ENCODE results near the gene ST8SIA1.

The ST8SIA1 gene

DNA sequence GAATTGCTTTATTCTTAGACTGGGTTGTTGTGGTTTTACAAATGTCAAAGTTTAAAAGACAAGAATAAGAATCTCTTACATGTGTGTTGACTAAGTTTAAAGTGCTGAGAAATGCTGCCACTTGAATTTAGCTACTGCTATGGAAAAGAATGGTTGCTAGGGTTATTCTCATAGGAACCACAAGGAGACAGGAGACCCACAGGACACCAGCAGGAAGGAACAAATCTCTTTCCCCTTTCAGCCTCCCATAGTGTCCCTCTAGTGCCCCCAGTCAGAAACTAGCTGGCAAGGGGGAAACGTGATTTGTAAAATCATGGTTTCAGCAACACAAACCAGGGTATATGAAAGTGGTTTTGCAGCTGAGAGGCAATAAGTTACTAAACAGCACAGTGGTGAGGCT lies 102.7 kb downstream of the ST8SIA1 start:
- no peak for DNase-seq

DNA sequence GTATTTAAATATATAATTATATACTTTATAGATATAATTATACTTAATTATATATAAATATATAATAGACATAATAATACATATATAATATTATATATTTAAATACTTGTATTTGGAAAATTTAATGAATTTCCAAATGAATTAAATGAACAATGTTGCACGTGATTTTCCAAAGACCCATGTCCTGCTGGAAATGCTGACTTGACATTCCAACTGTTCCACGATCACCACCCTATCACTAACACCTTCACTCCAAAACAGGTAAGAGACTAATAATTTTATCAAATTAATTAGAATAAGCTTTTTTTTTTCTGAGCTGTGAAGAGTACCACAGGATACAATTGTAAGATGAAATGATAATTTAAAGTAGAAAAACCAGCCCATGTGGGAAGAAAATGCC lies 103.4 kb downstream of the ST8SIA1 start:
- DNase-seq = no peak

DNA sequence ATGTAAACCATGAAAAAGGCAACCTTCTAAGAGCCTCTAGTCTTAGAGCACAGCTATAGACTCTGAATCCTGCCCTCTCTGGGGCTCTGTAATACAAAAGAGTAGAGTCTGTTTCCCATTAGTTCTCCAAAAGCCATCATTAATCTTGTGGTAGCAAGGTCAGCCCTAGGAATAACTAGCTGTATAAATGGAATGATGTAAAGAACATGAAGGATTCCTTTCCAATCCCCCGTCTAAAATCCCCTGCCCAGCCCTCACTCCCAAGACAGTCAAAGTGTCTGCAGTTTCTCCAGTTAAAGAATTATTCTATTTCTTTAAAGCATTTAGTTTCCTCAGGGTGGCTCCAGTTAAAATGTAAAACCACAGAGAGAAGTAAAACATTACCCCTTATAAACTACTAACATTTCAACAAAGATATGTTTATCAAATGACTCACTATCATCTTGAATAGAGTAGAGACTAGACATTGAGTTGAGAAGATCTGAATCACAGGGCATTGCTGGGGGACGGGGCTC lies 104.2 kb downstream of the ST8SIA1 start:
- DNase-seq = no peak

DNA sequence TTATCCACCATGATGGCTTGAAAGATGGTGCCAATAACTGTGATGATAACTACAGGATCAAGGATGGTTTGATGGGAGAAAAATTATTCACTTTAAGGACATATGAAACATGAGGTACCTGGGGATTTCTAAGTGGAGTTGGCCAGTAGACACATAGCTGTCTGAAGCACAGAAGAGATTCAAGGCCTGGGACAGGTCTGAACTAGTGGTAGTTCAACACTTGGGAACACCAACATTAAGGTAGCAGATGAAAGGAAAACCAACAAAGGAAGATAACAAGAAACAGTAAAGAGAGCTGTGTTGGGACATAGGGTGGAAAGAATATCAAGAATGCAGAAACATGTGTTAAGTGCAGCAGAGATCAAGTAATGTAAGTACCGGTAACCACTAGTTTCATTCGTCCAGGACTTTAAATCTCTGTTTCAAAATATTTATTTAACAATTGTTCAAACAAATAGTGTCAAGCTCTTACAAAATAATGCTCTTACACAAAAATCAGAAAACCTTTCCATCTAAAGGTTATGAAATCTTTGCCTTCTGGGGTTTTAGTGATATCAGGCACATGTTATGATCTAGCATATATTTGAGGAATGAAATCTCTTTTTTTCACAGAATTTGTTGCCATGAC lies 104.7 kb downstream of the ST8SIA1 start:
- no peak for DNase-seq

DNA sequence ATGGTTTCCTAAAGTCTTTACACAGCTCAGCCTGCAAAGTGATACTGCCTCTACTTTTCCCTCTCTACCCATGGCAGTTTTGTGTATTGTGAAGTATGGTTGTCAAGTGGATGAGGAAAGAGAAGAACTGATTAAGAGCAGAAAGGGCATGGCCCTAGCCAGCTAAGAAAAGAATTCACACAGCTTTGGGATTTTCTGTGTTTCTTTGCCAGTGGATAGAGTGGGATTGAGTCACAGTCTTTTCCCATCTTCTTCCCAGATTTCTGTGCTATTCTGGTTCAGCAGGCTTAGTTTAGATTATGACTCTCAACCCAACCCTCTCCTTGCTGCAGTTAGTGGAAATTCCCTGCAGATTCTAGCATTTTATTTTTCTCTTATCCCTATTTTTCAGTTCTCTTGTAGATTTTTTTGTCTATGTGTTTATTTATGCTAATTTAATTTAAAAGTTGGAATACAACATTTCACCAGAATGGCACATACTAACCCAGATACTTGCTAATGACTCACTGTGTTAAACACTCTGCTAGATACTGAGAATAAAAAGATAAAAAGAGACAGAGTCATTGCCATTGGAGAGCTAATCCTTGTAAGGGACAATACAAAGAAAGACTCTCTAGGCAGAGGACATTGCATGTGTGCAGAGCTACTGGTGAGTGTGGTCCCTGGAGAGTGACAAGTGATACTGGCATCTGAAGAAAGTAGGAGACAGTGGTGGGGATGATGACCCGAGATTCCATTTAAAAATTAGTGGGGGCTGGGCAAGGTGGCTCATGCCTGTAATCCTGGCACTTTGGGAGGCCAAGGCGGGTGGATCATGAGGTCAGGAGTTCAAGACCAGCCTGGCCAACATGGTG lies 106.3 kb downstream of the ST8SIA1 start:
- DNase-seq = no peak

DNA sequence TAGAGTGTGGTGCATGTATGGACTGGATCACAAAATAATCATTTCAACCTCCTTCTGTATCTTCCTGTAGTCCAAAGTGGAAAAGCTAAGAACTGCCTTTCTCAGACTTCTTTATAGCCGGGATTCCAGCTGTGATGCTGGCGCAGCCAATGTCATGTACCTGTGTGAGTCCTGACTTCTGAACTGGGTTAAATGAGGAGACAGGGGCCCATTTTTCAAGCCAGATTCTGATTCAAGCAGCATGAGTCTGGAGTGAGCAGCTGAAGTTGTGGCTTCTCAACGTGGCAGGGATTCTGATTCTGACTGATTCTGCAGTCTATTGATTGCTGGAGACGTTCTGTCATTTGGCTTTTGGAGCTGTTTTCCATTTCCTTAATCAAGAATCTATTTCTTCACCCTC lies 111.2 kb downstream of the ST8SIA1 start:
- no peak for DNase-seq

DNA sequence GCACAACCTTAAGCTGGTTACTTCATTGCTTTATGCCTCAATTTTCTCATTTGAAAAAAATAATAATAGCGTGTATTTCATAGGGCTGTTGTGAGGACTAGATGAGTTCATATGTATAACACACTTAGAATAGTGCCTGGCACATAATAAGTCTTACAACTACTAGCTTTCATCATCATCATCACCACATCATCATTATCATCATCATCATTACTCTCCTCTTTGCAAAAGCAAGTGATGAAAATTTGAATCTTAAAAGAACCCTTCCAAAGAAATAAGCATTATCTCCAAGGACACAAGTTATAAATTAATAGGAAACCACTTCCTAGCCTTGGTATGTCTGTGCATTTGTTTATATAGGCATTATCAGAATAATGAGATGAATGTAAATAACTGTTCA lies 117.0 kb downstream of the ST8SIA1 start:
- DNase-seq = no peak

DNA sequence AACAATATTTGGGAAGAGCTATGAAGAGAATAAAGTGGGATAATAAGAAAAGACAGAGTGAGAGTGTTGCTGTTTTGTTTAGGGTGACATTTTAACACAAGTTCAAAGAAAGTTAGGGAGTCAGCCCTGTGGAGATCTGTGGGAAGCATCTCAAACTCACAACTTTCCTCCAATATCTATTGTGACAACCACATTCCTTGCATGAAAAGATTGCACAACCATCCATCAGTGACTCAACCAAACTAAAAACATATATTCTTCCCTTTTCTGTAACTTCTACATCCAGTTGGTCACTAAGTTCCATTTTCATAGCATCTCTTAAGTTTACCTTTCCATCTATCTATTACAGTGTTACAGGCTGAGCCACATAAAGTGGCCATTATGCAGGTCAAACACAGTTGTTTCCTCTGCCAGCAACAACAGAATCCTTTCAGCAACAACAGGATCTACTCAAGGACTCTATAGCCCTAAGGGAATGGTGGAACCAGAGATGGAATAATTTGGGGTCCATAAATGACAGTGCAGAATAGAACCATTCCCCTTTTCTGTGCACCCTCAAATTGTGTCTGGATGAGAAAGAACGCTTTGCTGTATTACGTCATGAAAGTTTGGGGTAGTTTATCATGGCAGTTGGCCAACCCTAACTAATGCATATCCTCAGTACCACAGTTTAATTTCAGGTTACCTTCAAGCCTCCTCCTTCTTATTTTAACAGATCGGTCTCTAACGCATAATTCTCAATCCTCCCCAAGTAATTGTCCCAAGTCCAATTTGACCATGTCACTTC lies 118.8 kb downstream of the ST8SIA1 start:
- DNase-seq = no peak

DNA sequence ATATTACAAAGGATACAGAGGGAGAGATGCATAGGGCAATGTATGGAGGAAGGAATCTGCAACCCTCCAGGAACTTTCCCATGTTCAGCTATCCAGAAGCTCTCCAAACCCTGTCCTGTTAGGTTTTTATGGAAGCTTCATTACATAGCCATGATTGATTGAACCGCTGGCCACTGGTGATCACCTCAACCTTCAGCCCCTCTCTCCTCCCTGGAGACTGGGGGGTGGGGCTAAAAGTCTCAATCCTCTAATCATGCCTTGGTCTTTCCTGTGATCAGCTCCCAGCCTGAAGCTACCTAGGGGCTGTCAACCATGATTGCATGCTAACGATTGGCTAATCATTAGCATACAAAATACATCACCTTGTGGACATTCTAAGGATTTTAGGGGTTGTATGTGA lies 123.4 kb downstream of the ST8SIA1 start:
- DNase-seq = no peak

DNA sequence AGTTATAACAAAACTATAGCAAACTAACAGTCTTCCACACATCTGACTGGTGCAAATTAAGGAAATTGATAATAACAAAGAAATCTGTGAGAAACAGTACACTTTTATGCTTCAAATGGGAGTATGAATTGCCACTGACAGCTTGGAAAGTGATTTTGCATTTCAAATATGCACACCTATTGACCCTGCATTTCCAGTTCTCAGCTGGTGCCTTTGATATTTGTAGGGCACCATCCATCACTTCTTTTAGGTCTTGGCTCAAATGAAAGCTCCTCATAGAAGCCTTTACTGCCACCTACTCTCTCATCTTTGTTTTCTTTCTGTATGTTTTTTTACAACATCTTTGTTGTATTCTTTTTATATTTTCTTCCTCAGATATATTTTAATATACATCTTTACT lies 125.1 kb downstream of the ST8SIA1 start:
- DNase-seq = no peak

DNA sequence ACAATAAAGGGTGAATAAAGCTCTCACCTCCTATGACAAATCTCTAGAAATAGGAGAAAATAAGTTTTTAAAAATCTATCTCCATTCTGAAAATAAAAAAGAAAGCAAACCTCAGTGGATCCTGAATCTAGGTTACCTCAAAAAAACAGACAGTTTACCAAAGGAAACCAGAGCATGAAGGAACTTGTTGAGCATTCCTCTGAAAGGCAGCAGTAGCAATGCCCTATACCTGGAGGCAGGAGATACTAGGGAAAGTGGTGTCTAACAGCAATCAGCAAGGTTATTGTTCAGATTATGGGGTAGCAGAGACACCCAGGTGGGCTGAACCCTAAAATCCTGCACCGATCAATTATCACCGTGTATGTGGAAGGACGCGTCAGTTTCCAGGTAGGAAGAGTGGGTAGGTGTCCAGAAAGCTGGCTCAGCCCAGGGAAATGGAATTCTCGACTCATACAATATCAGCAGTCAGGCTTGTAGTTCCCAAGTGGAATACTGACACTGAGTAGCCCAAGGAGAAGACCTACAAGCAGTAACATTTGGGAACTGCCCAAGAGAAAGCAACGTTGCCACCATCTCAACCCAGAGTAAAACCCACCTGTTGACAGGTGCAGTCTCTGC lies 128.3 kb downstream of the ST8SIA1 start:
- DNase-seq = no peak

DNA sequence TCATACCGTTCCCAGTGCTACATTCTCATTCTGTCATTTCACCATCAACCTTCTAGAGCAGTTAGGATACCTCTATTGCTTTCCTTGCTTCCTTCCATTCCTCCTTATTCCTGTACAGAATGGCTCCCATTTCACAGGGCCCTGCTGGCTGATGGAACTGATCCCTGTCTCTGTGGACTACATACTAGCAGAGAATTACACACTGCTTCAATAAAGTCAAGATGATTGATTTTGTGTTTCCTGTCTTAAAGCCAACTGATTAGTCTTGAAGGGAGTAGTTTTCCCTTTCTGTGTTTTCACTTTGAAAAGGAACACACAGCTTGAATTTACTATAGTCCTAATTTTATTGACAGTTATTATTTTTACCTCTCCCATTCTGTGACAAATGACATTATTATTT lies 130.1 kb downstream of the ST8SIA1 start:
- DNase-seq = no peak

DNA sequence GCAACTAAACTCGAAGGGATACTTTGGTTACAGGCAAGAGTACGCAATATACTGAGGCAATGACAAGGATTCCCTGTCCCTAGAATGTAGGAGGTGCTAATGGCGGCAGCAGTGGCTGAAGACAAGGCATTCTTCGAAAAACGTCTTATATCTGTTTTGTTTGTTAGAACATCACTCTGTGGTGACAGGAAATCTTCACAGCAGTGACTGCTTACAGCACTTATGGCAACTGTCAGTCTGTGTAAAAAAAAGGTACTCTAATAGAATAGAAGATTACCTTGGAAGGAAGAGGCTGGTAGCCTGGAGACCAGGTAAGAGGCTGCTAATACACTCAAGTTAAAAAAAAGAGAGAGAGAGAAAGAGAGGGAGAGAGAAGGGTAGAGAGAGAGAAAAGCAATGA lies 131.7 kb downstream of the ST8SIA1 start:
- no peak for DNase-seq

DNA sequence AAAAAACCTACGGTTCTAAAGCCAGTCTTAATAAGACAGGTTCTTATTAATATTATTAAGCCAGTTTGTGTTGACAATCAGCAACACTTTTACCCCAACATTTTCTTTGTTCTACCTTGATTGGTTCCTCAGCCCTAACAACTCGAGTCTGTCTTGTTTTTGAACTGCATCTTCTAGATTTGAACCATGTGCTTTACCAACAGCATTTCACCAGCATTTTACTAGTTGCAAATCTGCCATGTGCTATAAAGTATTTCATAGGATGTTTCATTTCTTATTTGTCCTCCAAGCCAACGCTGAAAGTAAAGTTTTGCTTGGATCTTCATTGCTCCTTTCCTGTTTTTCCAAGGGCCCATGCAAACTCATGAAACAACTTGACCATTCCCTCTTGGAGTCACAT lies 133.4 kb downstream of the ST8SIA1 start:
- DNase-seq = no peak

DNA sequence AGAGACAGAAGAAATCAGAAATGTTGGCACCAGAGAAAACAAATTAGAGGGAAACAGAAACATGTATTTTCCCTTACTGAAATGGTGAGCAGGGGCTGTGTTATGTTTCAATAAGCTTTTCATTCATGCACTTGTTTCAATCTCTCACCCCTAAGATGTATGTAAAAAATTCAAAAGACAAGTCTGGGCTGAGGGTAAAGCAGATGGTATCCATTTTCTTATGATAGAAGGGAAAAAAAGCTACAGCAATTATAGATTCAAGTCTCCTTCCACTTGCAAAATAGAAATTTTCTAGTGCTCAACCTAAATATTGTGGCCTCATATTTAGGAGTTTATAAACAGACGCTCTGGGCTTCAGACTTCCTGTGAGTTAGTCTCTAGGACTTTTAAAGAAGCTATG lies 138.3 kb downstream of the ST8SIA1 start:
- DNase-seq = no peak

DNA sequence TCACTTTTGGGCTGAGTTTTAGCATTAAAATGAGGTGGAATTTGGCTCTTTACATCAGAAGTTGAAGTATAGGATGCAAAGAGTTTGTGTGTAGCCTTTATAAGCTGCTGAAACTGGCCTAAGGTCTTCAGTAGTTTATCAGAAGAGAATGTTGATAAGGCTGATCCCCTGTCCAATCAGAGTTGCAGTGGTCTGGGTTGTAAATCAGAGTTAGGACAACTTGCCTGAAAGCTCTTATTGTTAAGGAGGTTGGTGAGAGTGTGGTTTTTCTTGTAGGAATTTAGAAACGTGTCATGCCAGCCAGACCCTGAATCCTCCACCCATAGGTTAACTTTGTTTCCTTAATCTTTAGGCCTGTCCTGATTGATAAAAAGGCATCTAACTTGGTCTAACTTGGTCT lies 143.5 kb downstream of the ST8SIA1 start:
- DNase-seq = no peak

DNA sequence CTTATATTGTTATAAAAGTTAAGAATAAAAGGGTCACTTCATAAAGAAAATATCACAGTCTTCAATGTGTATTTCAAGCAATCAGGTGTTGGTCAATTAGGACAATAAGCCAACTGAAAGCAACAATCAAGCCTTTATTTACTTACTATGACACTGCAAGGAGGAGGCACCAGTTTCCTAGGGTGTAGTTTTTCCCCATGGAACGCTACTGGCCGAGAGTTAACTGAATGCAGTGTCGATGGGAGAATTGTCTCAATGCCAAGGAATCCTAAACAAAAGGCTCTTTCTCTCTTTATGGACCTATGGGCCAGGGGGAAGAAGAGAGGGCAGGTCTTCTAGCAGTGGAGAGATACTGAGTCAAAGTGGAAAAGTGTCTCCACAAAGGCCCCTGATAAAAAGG lies 146.1 kb downstream of the ST8SIA1 start:
- no peak for DNase-seq

DNA sequence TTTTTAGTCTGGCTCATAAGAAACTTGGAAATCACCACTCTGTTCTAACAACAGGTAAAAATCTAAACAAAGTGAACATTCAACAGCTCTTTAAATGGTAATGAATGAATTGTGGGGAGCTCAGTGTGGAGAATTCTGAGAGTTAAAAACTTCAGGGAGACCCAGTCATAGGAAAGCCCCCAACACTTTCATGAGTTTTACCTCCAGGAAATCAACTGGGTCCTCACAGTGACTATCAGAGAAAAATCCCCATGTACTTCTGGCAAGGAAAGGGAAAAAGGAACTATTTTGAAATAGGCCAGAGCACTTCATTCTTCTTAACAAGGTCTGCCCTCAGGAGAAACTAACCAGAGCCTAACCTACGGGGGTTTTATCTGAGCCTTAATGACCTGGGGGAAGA lies 153.8 kb downstream of the ST8SIA1 start:
- DNase-seq = no peak

DNA sequence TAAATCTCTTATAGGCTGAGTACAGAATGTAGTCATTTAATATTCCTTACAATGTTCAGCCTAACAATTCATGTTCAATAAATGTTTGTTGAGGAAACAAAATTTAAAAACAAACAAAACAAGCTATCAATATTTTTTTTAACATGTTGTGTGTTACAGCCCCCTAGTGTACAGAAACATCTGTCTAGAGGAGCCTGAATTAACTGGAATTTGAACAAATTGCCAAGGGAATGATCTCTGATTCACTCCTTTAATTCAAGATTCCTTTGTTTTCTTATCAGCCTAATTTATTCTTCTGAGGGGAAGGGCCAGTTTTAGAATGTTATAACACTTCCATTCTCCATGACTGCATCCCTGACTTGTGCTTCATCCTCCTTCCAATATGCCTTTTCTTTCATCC lies 161.3 kb downstream of the ST8SIA1 start:
- no peak for DNase-seq

DNA sequence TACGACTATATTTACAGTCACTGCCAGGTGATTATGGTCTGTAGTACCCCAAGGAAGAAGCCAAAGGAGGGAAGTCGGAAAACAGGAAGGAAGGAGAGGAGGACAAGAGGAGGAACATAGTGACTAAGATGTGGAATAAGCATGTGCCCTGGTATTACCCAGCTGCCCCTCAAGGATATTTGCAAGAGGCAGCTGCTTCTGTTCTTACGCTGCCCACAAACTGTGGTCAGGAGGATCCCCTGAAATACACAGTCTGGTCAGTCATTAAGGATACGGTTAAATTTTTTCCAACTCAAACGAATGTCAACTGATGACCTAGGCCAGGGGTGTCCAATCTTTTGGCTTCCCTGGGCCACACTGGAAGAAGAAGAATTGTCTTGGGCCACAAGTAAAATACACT lies 162.0 kb downstream of the ST8SIA1 start:
- no peak for DNase-seq

DNA sequence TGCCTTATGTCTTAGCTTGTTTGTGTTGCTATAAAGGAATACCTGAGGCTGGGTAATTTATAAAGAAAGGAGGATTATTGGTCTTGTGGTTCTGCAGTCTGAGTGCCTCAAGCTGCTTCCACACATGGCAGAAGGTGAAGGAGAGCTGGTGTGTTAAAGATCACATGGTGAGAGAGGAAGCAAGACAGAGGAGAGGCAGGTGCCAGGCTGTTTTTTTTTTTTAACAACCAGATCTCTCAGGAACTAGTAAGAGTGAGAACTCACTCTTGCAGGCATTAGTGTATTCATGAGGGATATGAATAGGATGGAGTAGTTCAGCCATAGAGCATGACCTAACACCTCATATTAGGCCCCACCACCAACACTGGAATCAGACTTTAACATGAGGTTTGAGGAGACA lies 165.1 kb downstream of the ST8SIA1 start:
- DNase-seq = no peak

DNA sequence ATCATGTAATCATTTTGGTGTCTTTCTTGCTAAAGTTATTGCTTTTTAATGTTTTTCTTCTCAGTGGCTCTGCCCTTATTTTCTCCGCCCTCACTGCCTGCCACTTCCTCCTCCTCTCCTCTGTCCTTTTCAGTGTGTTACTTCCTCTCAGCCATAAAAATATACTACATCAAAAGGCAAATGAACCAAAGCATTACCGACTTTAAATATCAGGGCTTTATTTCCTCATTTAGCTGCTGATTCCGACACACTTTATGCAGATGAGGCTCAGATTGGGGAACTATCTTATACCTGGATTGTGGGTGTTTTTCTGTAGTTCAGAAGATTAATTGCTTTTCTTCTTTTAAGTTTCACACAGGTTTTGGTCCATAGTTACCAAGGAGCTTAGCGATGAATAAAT lies 170.4 kb downstream of the ST8SIA1 start:
- no peak for DNase-seq

DNA sequence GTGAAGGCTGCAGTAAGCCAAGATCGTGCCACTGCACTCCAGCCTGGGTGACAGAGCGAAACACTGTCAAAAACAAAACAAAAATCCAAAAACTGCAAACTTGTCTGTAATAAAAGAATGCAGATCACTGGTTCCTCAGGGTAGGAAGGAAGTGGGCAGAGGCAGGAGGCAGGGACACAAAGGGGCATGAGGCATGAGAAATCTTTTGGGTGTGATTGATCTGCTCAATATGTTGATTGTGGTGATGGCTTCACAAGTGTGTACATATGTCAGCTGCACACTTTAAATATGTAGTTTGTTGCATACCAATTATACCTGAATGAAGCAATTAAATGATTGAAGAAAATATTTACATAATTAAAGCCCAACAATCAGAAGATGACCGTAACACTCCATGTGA lies 170.9 kb downstream of the ST8SIA1 start:
- no peak for DNase-seq

All from NCI-H524 treated with DMSO at 0.1 percent for 48 hours (cell line).